ENCODE data around the gene ANKRD36C.
"Not testable (repeated sequence)": the region's sequence is repeated elsewhere in the genome, so short reads cannot be mapped to it uniquely, and the experiment has no call there.

Gene ANKRD36C

DNA sequence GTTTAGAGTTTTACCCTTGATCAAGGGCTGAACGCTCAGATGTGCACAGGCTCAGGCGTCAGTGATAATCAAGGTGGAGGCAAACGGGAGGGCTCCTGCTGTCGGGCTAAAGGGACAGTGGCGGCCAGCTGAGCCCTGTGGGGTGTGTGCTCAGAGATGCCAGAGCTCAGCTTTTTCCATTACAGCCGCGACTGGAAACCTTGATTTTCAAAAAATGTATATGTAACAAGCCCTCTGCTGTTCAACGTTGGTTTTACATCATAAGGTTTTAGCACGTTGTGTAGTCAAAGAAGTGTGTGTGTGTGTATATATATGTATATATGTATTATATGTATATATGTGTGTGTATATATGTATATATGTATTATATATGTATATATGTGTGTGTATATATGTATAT lies 201.4 kb downstream of the ANKRD36C start:
- not testable (repeated sequence) for H3K27ac Mint-ChIP-seq; H3K27me3 Mint-ChIP-seq; H3K4me3 Mint-ChIP-seq; H3K9me3 Mint-ChIP-seq; H3K4me1 Mint-ChIP-seq (ENCODE audit: low read depth); H3K36me3 Mint-ChIP-seq (ENCODE audit: low read depth)

- not testable (repeated sequence) for H3K36me3 Mint-ChIP-seq (ENCODE audit: low read depth); H3K4me1 Mint-ChIP-seq (ENCODE audit: low read depth); H3K27me3 Mint-ChIP-seq; H3K27ac Mint-ChIP-seq; H3K4me3 Mint-ChIP-seq; H3K9me3 Mint-ChIP-seq
Observed at GRCh38 chr2:95789385-95789784, 202.2 kb downstream of the ANKRD36C start.

GRCh38 chr2:95788642-95789041 lies 203.0 kb downstream of the ANKRD36C start:
- H3K27ac Mint-ChIP-seq; H3K9me3 Mint-ChIP-seq; H3K4me1 Mint-ChIP-seq (ENCODE audit: low read depth); H3K4me3 Mint-ChIP-seq; H3K36me3 Mint-ChIP-seq (ENCODE audit: low read depth); H3K27me3 Mint-ChIP-seq: not testable (repeated sequence)
